ENCODE data around the gene KCNH2.

The KCNH2 gene

GRCh38 chr7:150962553-150963399 is 15.3 kb downstream of the KCNH2 start:
- FAIRE-seq (no peak), DNase-seq (ENCODE audit: insufficient read length, low spot score) (peak; percentile 92)

- DNase-seq (ENCODE audit: insufficient read length, low spot score) (no peak), FAIRE-seq (no peak)
Measured at GRCh38 chr7:150962290-150962552, 15.9 kb downstream of the KCNH2 start.

DNA sequence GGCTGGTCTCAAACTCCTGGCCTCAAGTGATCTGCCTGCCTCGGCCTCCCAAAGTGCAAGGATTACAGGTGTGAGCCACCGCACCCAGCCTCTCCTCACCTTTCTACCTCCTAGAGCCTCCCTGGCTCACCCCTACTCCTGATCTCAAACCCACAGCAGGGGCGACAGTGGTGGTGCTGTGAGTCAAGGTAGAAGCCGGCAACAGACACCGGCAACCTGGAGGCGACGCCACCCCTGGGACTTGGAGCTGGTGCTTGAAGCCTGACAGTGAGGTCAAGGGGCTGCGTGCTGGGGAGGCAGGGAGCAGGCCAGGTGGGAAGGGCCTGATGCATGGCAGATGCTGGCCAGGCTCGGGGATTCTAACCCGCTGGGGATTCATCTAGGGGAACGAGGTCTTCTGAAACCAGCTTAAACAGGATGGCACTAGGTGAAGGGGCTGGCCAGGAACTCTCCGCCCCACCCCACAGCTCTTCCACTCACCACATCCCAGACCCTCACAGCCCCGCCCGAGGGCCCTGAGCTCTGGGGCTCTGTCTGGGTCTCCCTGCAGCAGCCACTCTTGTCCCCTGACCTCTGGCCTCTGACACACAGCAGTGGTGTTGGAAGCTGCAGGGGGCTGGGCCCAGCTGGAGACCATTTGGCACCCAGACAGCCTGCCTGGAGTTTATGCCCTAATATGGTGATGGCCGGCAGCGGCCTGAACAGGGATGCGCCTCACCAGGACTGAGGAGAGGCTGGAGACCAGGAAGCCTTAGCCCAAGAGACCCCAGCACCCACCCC is 16.4 kb downstream of the KCNH2 start:
- no peak for FAIRE-seq

DNA sequence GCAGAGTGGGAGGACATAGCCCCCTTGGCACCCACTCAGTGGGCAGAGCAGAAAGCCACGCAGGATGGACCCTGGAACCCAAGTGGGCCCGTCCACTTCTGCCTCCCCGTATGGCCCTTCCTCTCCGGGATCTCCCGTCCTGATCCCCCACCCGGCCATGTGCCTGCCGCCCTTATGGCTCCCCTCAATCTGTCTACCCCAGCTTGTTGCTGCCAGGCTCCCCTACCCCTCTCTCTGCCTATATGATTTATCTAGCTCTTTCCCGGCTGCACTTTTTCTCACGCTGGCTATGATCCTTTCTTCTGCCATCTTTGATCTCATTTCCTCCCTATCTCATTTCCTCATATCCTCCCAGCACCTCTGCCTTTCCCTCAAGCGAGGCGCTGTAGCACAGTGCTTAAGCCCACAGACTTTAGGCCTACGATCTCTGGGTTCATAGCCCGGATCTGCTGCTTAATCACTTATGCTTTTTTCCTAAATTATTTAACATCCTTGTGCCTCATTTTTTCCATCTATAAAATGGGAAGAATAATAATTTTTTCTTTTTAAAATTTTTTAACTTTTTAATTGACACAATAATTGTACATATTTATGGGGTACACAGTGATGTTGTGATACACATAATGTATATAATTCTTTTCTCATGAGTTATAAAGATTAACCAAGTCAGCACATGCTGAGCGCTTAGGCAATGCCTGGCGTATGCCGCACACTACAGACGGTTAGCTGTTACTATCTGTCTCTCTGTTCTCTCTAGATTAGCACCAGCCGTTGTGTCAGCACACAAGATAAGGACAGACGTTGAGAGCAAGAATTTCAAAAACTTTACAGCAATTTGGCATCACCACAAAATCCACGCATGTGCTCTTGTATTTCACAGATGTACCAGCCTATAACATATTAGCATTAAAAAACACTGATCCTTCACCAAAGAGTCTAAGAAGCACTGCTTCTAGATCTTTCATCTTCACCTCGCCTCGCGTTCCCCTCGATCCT is 18.1 kb downstream of the KCNH2 start:
- FAIRE-seq: no peak
- no peak for DNase-seq (ENCODE audit: insufficient read length, low spot score)

More for the DNA sequence above, 16.4 kb downstream of the KCNH2 start:
- no peak for DNase-seq (ENCODE audit: insufficient read length, low spot score)

GRCh38 chr7:150959081-150959480 is 19.0 kb downstream of the KCNH2 start:
- DNase-seq (ENCODE audit: insufficient read length, low spot score) (no peak), FAIRE-seq (no peak)

DNA sequence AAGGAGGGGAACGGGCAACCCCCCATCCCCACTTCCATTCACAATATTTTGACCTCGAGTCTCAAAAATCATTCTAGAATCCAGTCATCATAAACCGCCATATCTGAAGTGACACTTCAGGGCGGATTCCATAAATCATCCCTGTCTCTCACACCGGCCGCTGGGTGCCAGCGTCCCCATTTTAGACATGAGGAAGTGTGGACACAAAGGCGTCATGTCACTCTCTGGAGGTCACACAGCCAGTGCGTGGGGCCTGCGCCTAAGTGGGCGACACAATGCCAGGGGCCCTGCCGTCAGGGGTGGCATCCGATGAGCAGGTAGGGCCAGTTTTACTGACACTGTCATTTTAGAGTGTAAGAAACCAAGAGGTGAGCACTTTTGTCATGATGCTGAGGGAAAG is 19.5 kb downstream of the KCNH2 start:
- no peak for FAIRE-seq
- no peak for DNase-seq (ENCODE audit: insufficient read length, low spot score)

GRCh38 chr7:150958062-150958552 is 20.0 kb downstream of the KCNH2 start:
- no peak for DNase-seq (ENCODE audit: insufficient read length, low spot score)
- no peak for FAIRE-seq

- DNase-seq (ENCODE audit: insufficient read length, low spot score): no peak
- no peak for FAIRE-seq
Measured at GRCh38 chr7:150957133-150958020, 20.7 kb downstream of the KCNH2 start.

DNA sequence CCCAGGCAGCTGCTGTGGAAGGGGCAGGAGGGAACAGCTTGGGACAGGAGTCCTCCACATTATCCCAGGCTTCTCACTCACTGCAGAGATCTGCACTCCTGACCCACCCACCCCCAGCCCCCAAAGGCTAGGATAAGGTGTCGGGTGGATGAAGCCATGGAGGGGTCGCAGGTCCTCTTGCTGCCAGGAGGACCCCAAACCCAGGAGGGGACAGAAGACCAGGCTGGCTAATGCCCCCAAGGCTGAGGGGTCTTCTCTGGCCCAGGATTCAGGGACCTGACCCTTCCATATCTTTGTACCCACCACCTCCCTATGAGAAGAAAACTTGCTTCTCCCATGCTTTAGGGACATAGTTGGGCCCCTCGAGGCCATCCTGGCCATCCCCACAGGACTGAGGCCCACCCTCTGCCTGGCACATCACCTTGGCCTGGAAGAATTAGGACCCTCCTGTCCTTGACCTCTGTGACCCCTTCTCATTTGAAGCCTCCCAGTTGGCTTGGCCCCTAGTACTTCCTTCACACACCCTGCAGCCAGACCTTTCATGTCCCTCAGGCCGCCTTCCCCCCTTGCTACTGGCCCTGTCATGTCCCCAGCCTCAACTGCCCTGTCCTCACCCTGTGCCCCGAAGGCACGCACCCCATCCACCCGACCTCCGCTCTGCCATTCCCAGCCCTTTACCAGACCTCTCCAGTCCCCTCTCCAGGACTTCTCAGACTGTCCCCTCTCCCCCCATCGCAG is 21.6 kb downstream of the KCNH2 start:
- DNase-seq (ENCODE audit: insufficient read length, low spot score): no peak
- no peak for FAIRE-seq

GRCh38 chr7:150955519-150956394 is 22.4 kb downstream of the KCNH2 start:
- FAIRE-seq (no peak), DNase-seq (ENCODE audit: insufficient read length, low spot score) (no peak)

GRCh38 chr7:150954986-150955518 is 23.1 kb downstream of the KCNH2 start:
- FAIRE-seq (no peak), DNase-seq (ENCODE audit: insufficient read length, low spot score) (no peak)

GRCh38 chr7:150954201-150954985 is 23.7 kb downstream of the KCNH2 start:
- DNase-seq (ENCODE audit: insufficient read length, low spot score) (no peak), FAIRE-seq (no peak)

DNA sequence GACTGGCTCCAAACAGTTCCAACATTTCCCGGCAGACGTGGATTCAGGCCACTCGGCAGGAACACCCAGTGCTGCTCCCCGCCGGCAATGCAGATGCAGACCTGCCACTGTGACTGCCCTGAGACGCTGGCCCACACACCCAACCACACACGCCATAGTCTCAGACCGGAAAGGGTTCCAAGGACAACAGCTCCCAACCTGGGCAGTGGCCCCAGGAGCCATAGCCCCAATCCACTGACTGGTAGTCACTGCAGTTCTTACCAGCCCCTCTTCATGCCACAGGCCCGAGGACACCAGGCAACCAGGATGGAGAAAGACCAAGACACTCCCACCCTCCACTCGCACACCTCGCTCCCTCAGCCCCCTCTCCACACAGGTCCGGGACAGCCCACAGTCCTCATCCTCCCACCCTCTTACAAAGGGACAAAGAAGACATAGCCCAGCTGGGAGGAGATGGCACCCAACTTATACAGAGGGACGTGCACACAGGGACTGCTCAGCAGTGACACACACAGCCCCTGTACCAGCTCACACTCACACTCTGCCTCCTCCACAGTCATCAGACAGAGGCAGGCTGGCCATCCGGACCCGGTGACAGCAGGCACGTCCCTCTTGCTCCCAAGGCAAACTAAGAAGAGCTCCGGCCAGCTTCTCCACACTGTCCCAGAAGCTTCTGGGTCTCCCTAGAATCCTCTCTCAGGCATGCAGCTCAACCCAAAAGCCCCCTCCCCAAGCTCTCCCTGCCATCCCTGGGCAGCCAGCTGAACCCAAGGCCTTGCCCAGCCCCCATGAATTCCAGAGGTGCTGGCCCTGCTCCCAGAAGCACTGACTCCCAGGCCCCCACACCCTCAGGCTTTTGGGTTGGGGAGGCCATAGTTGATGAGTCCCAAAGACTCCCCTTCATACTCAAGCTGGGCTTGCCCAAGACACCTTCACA is 24.8 kb downstream of the KCNH2 start:
- no peak for DNase-seq (ENCODE audit: insufficient read length, low spot score)
- FAIRE-seq: no peak

DNA sequence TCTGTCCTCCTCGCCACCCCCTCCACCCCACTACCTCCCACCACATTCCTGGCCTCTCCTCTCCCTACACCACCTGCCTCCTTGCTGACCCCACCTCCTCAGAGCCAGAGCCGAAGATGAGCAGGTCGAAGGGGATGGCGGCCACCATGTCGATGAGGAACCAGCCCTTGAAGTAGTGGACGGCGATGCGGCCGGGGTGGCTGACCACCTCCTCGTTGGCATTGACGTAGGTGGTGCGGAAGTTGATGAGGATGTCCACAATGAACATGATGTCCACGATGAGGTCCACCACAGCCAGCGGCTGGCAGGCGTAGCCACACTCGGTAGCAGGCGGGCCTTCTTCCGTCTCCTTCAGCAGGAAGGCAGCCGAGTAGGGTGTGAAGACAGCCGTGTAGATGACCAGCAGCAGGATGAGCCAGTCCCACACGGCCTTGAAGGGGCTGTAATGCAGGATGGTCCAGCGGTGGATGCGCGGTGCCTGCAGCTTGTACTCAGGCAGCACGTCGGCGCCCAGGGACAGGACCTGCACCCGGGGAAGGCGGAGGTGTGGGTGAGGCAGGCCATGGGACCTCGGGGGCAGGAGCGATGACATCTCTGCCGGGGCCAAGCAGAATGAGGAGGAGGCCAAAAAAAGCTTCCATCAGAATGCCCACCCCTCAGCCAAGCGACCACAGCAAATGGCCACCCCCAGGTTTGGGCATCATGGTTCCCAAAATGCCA is 25.6 kb downstream of the KCNH2 start:
- no peak for DNase-seq (ENCODE audit: insufficient read length, low spot score)
- FAIRE-seq: no peak

DNA sequence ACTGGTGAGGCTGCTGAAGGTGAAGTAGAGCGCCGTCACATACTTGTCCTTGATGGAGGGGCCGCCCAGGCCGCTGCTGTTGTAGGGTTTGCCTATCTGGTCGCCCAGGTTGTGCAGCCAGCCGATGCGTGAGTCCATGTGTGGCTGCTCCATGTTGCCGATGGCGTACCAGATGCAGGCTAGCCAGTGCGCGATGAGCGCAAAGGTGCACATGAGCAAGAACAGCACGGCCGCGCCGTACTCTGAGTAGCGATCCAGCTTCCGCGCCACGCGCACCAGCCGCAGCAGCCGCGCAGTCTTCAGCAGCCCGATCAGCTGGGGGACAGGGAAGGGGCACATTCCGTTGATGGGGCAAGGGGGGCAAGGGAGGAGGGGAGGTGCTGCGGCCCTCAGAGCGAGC is 26.6 kb downstream of the KCNH2 start:
- no peak for FAIRE-seq
- no peak for DNase-seq (ENCODE audit: insufficient read length, low spot score)

DNA sequence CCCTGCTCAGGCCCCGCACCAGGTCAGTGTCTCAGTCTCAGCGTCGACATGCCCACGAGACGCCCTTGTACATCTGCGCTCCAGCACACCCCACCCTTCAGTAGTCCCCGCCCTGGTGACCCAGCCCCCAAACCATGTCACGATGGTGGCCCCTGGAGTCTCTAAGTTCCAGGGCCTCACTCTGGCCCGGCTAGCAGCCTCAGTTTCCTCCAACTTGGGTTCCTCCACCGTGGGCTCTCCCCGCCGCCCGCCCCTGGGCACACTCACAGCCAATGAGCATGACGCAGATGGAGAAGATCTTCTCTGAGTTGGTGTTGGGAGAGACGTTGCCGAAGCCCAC is 27.0 kb downstream of the KCNH2 start:
- DNase-seq (ENCODE audit: insufficient read length, low spot score) (no peak), FAIRE-seq (no peak)

All from GM19239 (cell line).